K562 (cell line): ENCODE results near the gene PCSK1. TPM values are rescaled to one million over a fixed set of nuclear protein-coding genes. Genes with fewer than 3 reads are reported as not detected.

Experiments
- ATAC-seq: fragments of 200-7000 bp; cut with Tn5 transposase; 3 replicates; pipeline ENCODE4 v1.9.1; 2020; ENCODE audit warnings: moderate library complexity
- BruUV-seq: library from RNA; stranded (reverse); fragments of 400-500 nt; replicated peaks from 2 replicates; lab custom pipeline; 2021; lab: Mats Ljungman, UMichigan
- CTCF ChIA-PET: fragments of 300-600 bp; formaldehyde crosslinking; extraction: SDS; loops from one replicate; lab custom pipeline; 2021; ENCODE audit warnings: low intra/inter-chr PET ratio; lab: Yijun Ruan, JAX
- POLR2A ChIA-PET: fragments of 300-600, 350-650 bp; sonication (Branson Sonifier 250); formaldehyde crosslinking; extraction: SDS; loops from one replicate; lab custom pipeline; 2021; ENCODE audit warnings: antibody characterized with exemption, inconsistent platforms; lab: Yijun Ruan, JAX
- DNase-seq, 4 experiments: peaks; one replicate each; pipeline versions ENCODE4 v3.0.0 to v3.0.0-alpha.2; 2011 to 2018; ENCODE audit warnings: low spot score in 3 of 4, mixed read lengths in 3 of 4; ENCODE audit errors: extremely low read depth in 1 of 4
- FAIRE-seq: peaks from 2 replicates; lab custom pipeline; 2011; peaks lifted over from hg19 to GRCh38; lab: Jason Lieb, UNC
- H2AFZ ChIP-seq: 2 replicates; pipeline ENCODE4 v1.6.0; 2011; ENCODE audit warnings: low read depth, low read length, control low read depth, inconsistent platforms
- H3K27ac ChIP-seq: fragments of 200-600 bp; 3 replicates; pipeline ENCODE4 v1.8.0; 2011; ENCODE audit warnings: low read depth, mild to moderate bottlenecking, control low read depth, inconsistent platforms, low read length, moderate library complexity, mixed read lengths; ENCODE audit errors: extremely low read depth
- H3K27me3 ChIP-seq, 2 experiments: fragments of 300-600 bp in 1 of 2; 2 replicates in 1 of 2; 3 replicates in 1 of 2; pipeline versions ENCODE4 v1.6.0 to v1.8.0; 2011; ENCODE audit warnings: inconsistent platforms in 2 of 2, low read length in 2 of 2, mild to moderate bottlenecking in 1 of 2, mixed read lengths in 1 of 2, moderate library complexity in 1 of 2; ENCODE audit not compliant: control insufficient read depth in 2 of 2, insufficient read depth in 2 of 2
- H3K36me3 ChIP-seq: fragments of 300-600 bp; 3 replicates; pipeline ENCODE4 v1.8.0; 2011; ENCODE audit warnings: mild to moderate bottlenecking, low read length, inconsistent platforms; ENCODE audit not compliant: control insufficient read depth, insufficient read depth
- H3K4me1 ChIP-seq, 2 experiments: fragments of 200-600 bp in 1 of 2; replicated peaks in 1 of 2; 2 replicates in 1 of 2; 3 replicates in 1 of 2; pipeline versions ENCODE4 v1.5.1 to v1.8.0; 2011; ENCODE audit warnings: inconsistent platforms in 2 of 2, low read length in 2 of 2, mild to moderate bottlenecking in 1 of 2, mixed read lengths in 1 of 2, moderate library complexity in 1 of 2; ENCODE audit not compliant: control insufficient read depth in 2 of 2, insufficient read depth in 2 of 2
- H3K4me2 ChIP-seq: 2 replicates; pipeline ENCODE4 v1.6.1; 2011; ENCODE audit warnings: low read length, control low read depth, inconsistent platforms, mixed read lengths; ENCODE audit not compliant: insufficient read depth
- H3K4me3 ChIP-seq: fragments of 200-600 bp; sonication (generic), shearing (Covaris generic); 2 replicates; pipeline ENCODE4 v1.5.1; 2016; ENCODE audit warnings: control low read depth, inconsistent platforms
- H3K79me2 ChIP-seq: fragments of 200-600 bp; 3 replicates; pipeline ENCODE4 v1.8.0; 2011; ENCODE audit warnings: low read length, inconsistent platforms; ENCODE audit not compliant: control insufficient read depth, insufficient read depth
- H3K9ac ChIP-seq, 2 experiments: 2 replicates each; pipeline versions ENCODE4 v1.6.0 to v1.6.1; 2011; ENCODE audit warnings: low read depth in 2 of 2, low read length in 2 of 2, control low read depth in 1 of 2, inconsistent platforms in 1 of 2, mild to moderate bottlenecking in 1 of 2, mixed read lengths in 1 of 2; ENCODE audit not compliant: insufficient read depth in 1 of 2
- H3K9me1 ChIP-seq: one replicate; pipeline ENCODE4 v1.6.0; 2011; ENCODE audit warnings: inconsistent platforms, mild to moderate bottlenecking, low read length, moderate library complexity; ENCODE audit not compliant: control insufficient read depth, insufficient read depth
- H3K9me3 ChIP-seq: replicated peaks from 2 replicates; pipeline ENCODE4 v1.5.1; 2011; ENCODE audit warnings: low read depth, low read length, inconsistent platforms; ENCODE audit not compliant: control insufficient read depth, insufficient read depth
- H4K20me1 ChIP-seq: replicated peaks from 2 replicates; pipeline ENCODE4 v1.6.1; 2011; ENCODE audit warnings: low read length, inconsistent platforms, mixed read lengths; ENCODE audit not compliant: control insufficient read depth, insufficient read depth
- ARID1B ChIP-seq: fragments of 450-650 bp; IDR thresholded peaks from 2 replicates; pipeline ENCODE4 v1.6.1; 2016; ENCODE audit warnings: antibody characterized with exemption, mild to moderate bottlenecking, inconsistent platforms
- DACH1 ChIP-seq: fragments of 450-650 bp; IDR thresholded peaks from 2 replicates; pipeline ENCODE4 v1.6.1; 2018; ENCODE audit not compliant: partially characterized antibody
- DEAF1 ChIP-seq: fragments of 450-650 bp; formaldehyde crosslinking; IDR thresholded peaks from 2 replicates; pipeline ENCODE4 v1.4.0; 2020; ENCODE audit warnings: mild to moderate bottlenecking, moderate library complexity
- DPF2 ChIP-seq: fragments of 450-650 bp; IDR thresholded peaks from 2 replicates; pipeline ENCODE4 v1.6.1; 2016
- MAFG ChIP-seq: fragments of 450-650 bp; conservative IDR thresholded peaks from 2 replicates; pipeline ENCODE4 v1.6.1; 2016; ENCODE audit warnings: missing genetic modification characterization, missing compliant biosample characterization
- TGIF2 ChIP-seq: sonication (generic); formaldehyde crosslinking; IDR thresholded peaks from 2 replicates; pipeline ENCODE4 v1.8.1; 2022; ENCODE audit warnings: mild to moderate bottlenecking, missing genetic modification reagents, moderate library complexity
- ZNF212 ChIP-seq: fragments of 450-650 bp; formaldehyde crosslinking; IDR thresholded peaks from 2 replicates; pipeline ENCODE4 v1.4.0; 2020; ENCODE audit warnings: mild to moderate bottlenecking
- ZNF316 ChIP-seq: fragments of 450-650 bp; IDR thresholded peaks from 2 replicates; pipeline ENCODE4 v1.6.1; 2016
- ZNF76 ChIP-seq: fragments of 250-450 bp; sonication (Bioruptor Pico); IDR thresholded peaks from 2 replicates; pipeline ENCODE4 v1.4.0; 2020; ENCODE audit warnings: mild to moderate bottlenecking, moderate library complexity, borderline replicate concordance
- WGBS: fragments of 100-300 bp; shearing (Covaris generic); methylation state at CpG from one replicate; pipeline ENCODE4 v1.1.6; 2016; ENCODE audit warnings: low coverage, mixed read lengths; ENCODE audit not compliant: insufficient coverage; ENCODE audit errors: missing lambda C conversion rate; 5-methylcytosine and 5-hydroxymethylcytosine counted together
- in situ Hi-C: fragments of 300-500 bp; cut with MboI; formaldehyde crosslinking; loops from 4 replicates; pipeline ENCODE4 v1.15.0; 2018; ENCODE audit warnings: inconsistent platforms, mixed read lengths
- intact Hi-C: fragments of 100-400 bp; cut with micrococcal nuclease; formaldehyde crosslinking; loops from 2 replicates; pipeline ENCODE4 v1.14.2; 2022
- polyA plus RNA-seq, 8 experiments: library from polyadenylated mRNA; depleted of rRNA in 4 of 8; stranded (reverse) in 5 of 8; unstranded in 3 of 8; fragments of >200 nt; fragmentation: Nextera tagmentation in 2 of 8; fragmentation: Illumina TruSeq in 1 of 8; extraction: Ambion mirVana in 2 of 8; extraction: Trizol in 1 of 8; gene quantifications; 2 replicates each; pipeline versions ENCODE4 v1.2.1 to v1.2.3, GENCODE V29; 2011 to 2014; ENCODE audit warnings: inconsistent platforms in 1 of 8, missing spikeins in 1 of 8
- total RNA-seq, 7 experiments: library from RNA; depleted of rRNA in 6 of 7; stranded (reverse); fragments of >200 nt in 6 of 7; fragmentation: Illumina TruSeq in 2 of 7; extraction: Trizol in 2 of 7; gene quantifications; 2 replicates each; pipeline versions ENCODE4 v1.2.1 to v1.2.3, GENCODE V29; 2011 to 2021; ENCODE audit warnings: low replicate concordance in 1 of 7

PCSK1 gene
- total and polyA plus RNA-seq, 9 of the 15 experiments (the other 6 are each of a cell fraction or from before 2014, with no cell fraction given): not detected

DNA sequence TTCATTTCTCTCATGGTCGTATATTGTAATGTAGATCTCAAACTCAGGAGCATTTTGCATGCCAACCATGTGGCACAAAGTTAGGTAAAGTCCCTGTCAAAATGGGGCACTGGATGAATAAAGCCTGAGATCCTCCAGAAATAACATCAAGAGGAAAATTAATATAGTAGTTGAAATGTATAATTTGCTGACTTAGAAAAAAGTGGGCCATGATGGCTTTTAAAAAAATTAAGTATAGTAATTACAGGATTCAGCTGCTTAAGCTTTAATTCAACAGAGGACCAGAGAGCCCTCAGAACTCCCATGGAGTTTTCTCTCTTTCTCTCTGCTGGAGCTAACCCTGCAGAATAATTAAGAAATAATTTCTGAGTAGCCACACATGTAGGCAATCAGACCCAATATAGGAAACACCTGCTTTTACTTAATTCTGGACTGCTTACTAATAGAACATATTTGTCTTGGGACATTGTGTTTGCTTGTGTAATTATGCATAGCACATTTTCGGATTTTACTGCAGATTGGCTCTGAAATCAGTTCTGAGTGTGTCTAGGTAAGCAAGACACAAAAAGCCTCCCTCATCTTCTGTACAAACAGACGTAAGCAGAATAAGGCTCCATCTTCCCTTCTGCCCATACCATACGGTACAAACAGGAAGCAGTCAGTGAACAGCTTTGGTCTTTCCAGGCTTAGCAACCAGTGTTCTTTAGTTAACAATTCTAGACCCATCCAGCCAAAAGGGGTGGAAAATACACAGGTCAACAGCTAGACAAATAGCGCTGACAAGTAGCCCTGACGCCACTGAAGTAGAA, 26.5 kb upstream of the PCSK1 start:
- intact Hi-C loops: no loop called here
- Histone ChIP-seq H3K36me3 (no peaks in the 10 kb centered on the region), H3K9me1 (no peaks in the 10 kb centered on the region), H3K9ac (no peak overlapping the region), H3K4me2 (no peak overlapping the region), H3K4me3 (no peak overlapping the region), H3K79me2 (no peaks in the 10 kb centered on the region), H3K9me3 (no peaks in the 10 kb centered on the region), H3K4me1 (no peaks in the 10 kb centered on the region), H3K27me3 (no peaks in the 10 kb centered on the region), H2AFZ (no peak overlapping the region), H3K27ac (no peak overlapping the region), H4K20me1 (no peaks in the 10 kb centered on the region)
- no peak for ATAC-seq
- in situ Hi-C loops: no loop called here
- POLR2A ChIA-PET: no interaction called here
- no TSS peak for BruUV-seq
- CTCF ChIA-PET: no interaction called here
- no peak for DNase-seq
- no peak for FAIRE-seq
- no peak for TF ChIP-seq TGIF2 (CRISPR knock-in tag)
- TF ChIP-seq MAFG (tag): 0 out of 2 replicates have a peak, but pooled peaks have one; percentile 17
- TF ChIP-seq ZNF316: peak; percentile 45
- WGBS: 0% methylated on average over 6 of the region's 6 CpGs

GRCh38 chr5:96458176-96458575, 25.1 kb upstream of the PCSK1 start:
- DNase-seq (no peak), ATAC-seq (no peak), FAIRE-seq (no peak)
- H3K9me3 ChIP-seq: no peaks in the 10 kb centered on the region
- no peaks in the 10 kb centered on the region for H3K36me3 ChIP-seq
- TF ChIP-seq DACH1: no peak
- no peak for TF ChIP-seq DPF2
- no peak for TF ChIP-seq DEAF1 (CRISPR knock-in tag)
- TF ChIP-seq ARID1B: no peak
- TF ChIP-seq ZNF76 (CRISPR knock-in tag): no peak
- TF ChIP-seq ZNF212 (CRISPR knock-in tag): no peak
- H3K27ac ChIP-seq: no peak overlapping the region
- H3K4me1 ChIP-seq: no peaks in the 10 kb centered on the region
- ChIA-PET CTCF (interaction anchor here (0.7 kb wide), 1 partner anchor 23 kb away, joined by 3 read pairs; no protein-coding TSS in a partner anchor), POLR2A (no interaction called here)
- H3K4me2 ChIP-seq: no peak overlapping the region
- in situ Hi-C loops (no loop called here), intact Hi-C loops (no loop called here)
- no peak overlapping the region for H2AFZ ChIP-seq
- WGBS: 2% methylated on average over 2 of the region's 2 CpGs
- no peak overlapping the region for H3K9ac ChIP-seq
- no peak overlapping the region for H3K4me3 ChIP-seq
- no peaks in the 10 kb centered on the region for H3K9me1 ChIP-seq
- H3K79me2 ChIP-seq: no peaks in the 10 kb centered on the region
- BruUV-seq: no TSS peak
- H3K27me3 ChIP-seq: no peaks in the 10 kb centered on the region
- no peaks in the 10 kb centered on the region for H4K20me1 ChIP-seq
